Frontal cortex (tissue), 4 donors: ENCODE results near the gene ACOT6. TPM values are rescaled to one million over a fixed set of nuclear protein-coding genes. Genes with fewer than 3 reads are reported as not detected.
"Not testable (repeated sequence)": the region's sequence is repeated elsewhere in the genome, so short reads cannot be mapped to it uniquely, and the experiment has no call there.

ENCODE experiments used
- DNase-seq, 2 donors: peaks; one replicate each; pipeline ENCODE4 v3.0.0; 2012; ENCODE audit warnings: low spot score in 2 of 2
- FAIRE-seq: peaks from 2 replicates; lab custom pipeline; 2012; peaks lifted over from hg19 to GRCh38; lab: Jason Lieb, UNC
- total RNA-seq: library from RNA; depleted of rRNA; stranded (reverse); fragments of >200 nt; gene quantifications from one replicate; pipeline ENCODE4 v1.2.3, GENCODE V29; 2014
- donor health status: control.
- donor health status: control.
- donor health status: control.

The ACOT6 gene
- total RNA-seq, 1 donor from 2014 or later, result not detected

GRCh38 chr14:73591690-73592449 is 20.4 kb upstream of the ACOT6 start, which contains the start of gene ACOT4:
Gene ACOT4 (plus strand): TSS chr14:73591873. CDS start chr14:73591960, 87 bp downstream.
- no peak for FAIRE-seq
- peak in 1 of 2 donors; percentile 43 for DNase-seq

GRCh38 chr14:73594491-73594890 is 17.8 kb upstream of the ACOT6 start:
- no peak for FAIRE-seq
- no peak for DNase-seq

- DNase-seq, result no peak
- no peak for FAIRE-seq
Observed at GRCh38 chr14:73599499-73599898, 12.8 kb upstream of the ACOT6 start.

GRCh38 chr14:73602994-73603393 is 9.3 kb upstream of the ACOT6 start:
- FAIRE-seq (no peak), DNase-seq (no peak)

- no peak for DNase-seq
- no peak for FAIRE-seq
Observed at GRCh38 chr14:73606271-73606670, 6.0 kb upstream of the ACOT6 start.

- no peak for DNase-seq
- no peak for FAIRE-seq
Observed at GRCh38 chr14:73607241-73607640, 5.1 kb upstream of the ACOT6 start.

- FAIRE-seq (no peak), DNase-seq (no peak)
Observed at GRCh38 chr14:73610687-73611086, 1.6 kb upstream of the ACOT6 start.

GRCh38 chr14:73613046-73613383 is 698 bp downstream of the ACOT6 start:
- no peak for FAIRE-seq
- DNase-seq, result peak in 1 of 2 donors; percentile 34

- DNase-seq (no peak), FAIRE-seq (no peak)
Observed at GRCh38 chr14:73613419-73613963, 1.2 kb downstream of the ACOT6 start.

- no peak for FAIRE-seq
Observed at GRCh38 chr14:73616831-73617230, 4.5 kb downstream of the ACOT6 start.

GRCh38 chr14:73619524-73619923 is 7.2 kb downstream of the ACOT6 start:
- FAIRE-seq (no peak), DNase-seq (no peak)

More at GRCh38 chr14:73616831-73617230, 4.5 kb downstream of the ACOT6 start:
- no peak for DNase-seq

GRCh38 chr14:73620268-73620667 is 8.0 kb downstream of the ACOT6 start:
- FAIRE-seq (no peak), DNase-seq (no peak)

- DNase-seq (no peak), FAIRE-seq (no peak)
Observed at GRCh38 chr14:73623504-73624054, 11.3 kb downstream of the ACOT6 start.

GRCh38 chr14:73625706-73626105 is 13.4 kb downstream of the ACOT6 start:
- DNase-seq (no peak), FAIRE-seq (no peak)

GRCh38 chr14:73627151-73627558 is 14.8 kb downstream of the ACOT6 start:
- DNase-seq, result no peak
- FAIRE-seq, result no peak

- DNase-seq, result no peak
- no peak for FAIRE-seq
Observed at GRCh38 chr14:73630009-73630780, 17.9 kb downstream of the ACOT6 start.

GRCh38 chr14:73633116-73634010 is 21.0 kb downstream of the ACOT6 start:
- no peak for FAIRE-seq
- DNase-seq, result peak; percentile 58 to 70

GRCh38 chr14:73634011-73634833 is 21.9 kb downstream of the ACOT6 start:
- DNase-seq (peak in 1 of 2 donors; percentile 44), FAIRE-seq (no peak)

GRCh38 chr14:73636355-73636754 is 24.0 kb downstream of the ACOT6 start:
- not testable (repeated sequence) for DNase-seq, FAIRE-seq
